ENCODE data around the gene VARS1.
"Not testable (repeated sequence)": the region's sequence is repeated elsewhere in the genome, so short reads cannot be mapped to it uniquely, and the experiment has no call there.

VARS1 gene

GRCh38 chr6:31797588-31797987 lies 2.0 kb upstream of the VARS1 start:
- POLR2A ChIA-PET = no interaction called here
- DNase-seq (ENCODE audit: extremely low spot score) = no peak
- no peak for TF ChIP-seq CTCF (IDR thresholded peaks at IDR 0.05; ENCODE audit: control extremely low read depth, extremely low read depth, low read depth, missing control alignments)
- CTCF ChIA-PET = interaction anchor here (1.3 to 1.6 kb wide), 3 partner anchors 9 to 33 kb away, joined by 3 to 5 read pairs (median 4); partner anchors contain the start of gene LSM2

GRCh38 chr6:31796993-31797385 lies 1.4 kb upstream of the VARS1 start:
- ChIA-PET POLR2A (interaction anchor here (1.9 kb wide), 1 partner anchor 30 kb away, joined by 14 read pairs; the partner anchor contains the start of gene HSPA1B), CTCF (interaction anchor here (1.1 to 1.9 kb wide), 7 partner anchors 10 to 132 kb away, joined by 3 to 8 read pairs (median 4); partner anchors contain the start of gene GPANK1)
- TF ChIP-seq CTCF (IDR thresholded peaks at IDR 0.05; ENCODE audit: control extremely low read depth, extremely low read depth, low read depth, missing control alignments) = no peak
- no peak for DNase-seq (ENCODE audit: extremely low spot score)

GRCh38 chr6:31794866-31795615 lies 511 bp downstream of the VARS1 start:
- DNase-seq (ENCODE audit: extremely low spot score) = peak; percentile 57
- CTCF ChIA-PET = interaction anchor here (0.6 to 2.7 kb wide), 16 partner anchors 9 to 254 kb away, joined by 3 to 37 read pairs (median 4); partner anchors contain the start of genes DDX39B and LSM2

GRCh38 chr6:31794294-31794865 lies 1.2 kb downstream of the VARS1 start:
- DNase-seq (ENCODE audit: extremely low spot score) = peak; percentile 27
- CTCF ChIA-PET = interaction anchor here (0.6 to 2.7 kb wide), 7 partner anchors 8 to 253 kb away, joined by 3 to 37 read pairs (median 3); partner anchors contain the start of genes DDX39B and LSM2
- no peak for TF ChIP-seq CTCF (IDR thresholded peaks at IDR 0.05; ENCODE audit: control extremely low read depth, extremely low read depth, low read depth, missing control alignments)
- POLR2A ChIA-PET = interaction anchor here (0.9 to 1.4 kb wide), 2 partner anchors 12 to 33 kb away, joined by 3 to 4 read pairs; partner anchors contain the start of genes HSPA1B and LSM2

More at GRCh38 chr6:31794866-31795615, 511 bp downstream of the VARS1 start:
- POLR2A ChIA-PET = interaction anchor here (0.7 to 1.9 kb wide), 5 partner anchors 11 to 32 kb away, joined by 3 to 14 read pairs (median 4); partner anchors contain the start of genes HSPA1B and LSM2
- no peak for TF ChIP-seq CTCF (IDR thresholded peaks at IDR 0.05; ENCODE audit: control extremely low read depth, extremely low read depth, low read depth, missing control alignments)

GRCh38 chr6:31793927-31794245 lies 1.7 kb downstream of the VARS1 start:
- DNase-seq (ENCODE audit: extremely low spot score) = not testable (repeated sequence)
- ChIA-PET CTCF (interaction anchor here (1.2 to 2.7 kb wide), 3 partner anchors 9 to 64 kb away, joined by 4 to 13 read pairs (median 4); partner anchors contain the start of gene DDAH2), POLR2A (interaction anchor here (1.4 kb wide), 1 partner anchor 34 kb away, joined by 4 read pairs; the partner anchor contains the start of gene HSPA1B)

- peak; percentile 20 for DNase-seq (ENCODE audit: extremely low spot score)
- POLR2A ChIA-PET = no interaction called here
- CTCF ChIA-PET = interaction anchor here (0.7 to 1.9 kb wide), 3 partner anchors 14 to 63 kb away, joined by 3 to 10 read pairs (median 4); partner anchors contain the start of genes DDAH2, LSM2 and MSH5
- no peak for TF ChIP-seq CTCF (IDR thresholded peaks at IDR 0.05; ENCODE audit: control extremely low read depth, extremely low read depth, low read depth, missing control alignments)
These were observed 2.8 kb downstream of the VARS1 start for GRCh38 chr6:31792761-31793171.
